Loucy (cell line): ENCODE measurements around the gene C7orf57.

Experiments
- CTCF ChIP-seq: fragments of 200-600 bp; sonication (generic); conservative IDR thresholded peaks from 2 replicates; pipeline ENCODE4 v1.5.1; 2014; ENCODE audit warnings: mild to moderate bottlenecking, antibody characterized with exemption, low read length
- EZH2phosphoT487 ChIP-seq: fragments of 200-600 bp; IDR thresholded peaks from 2 replicates; pipeline ENCODE4 v1.6.1; 2018; ENCODE audit warnings: antibody characterized with exemption, mild to moderate bottlenecking, moderate library complexity, borderline replicate concordance

DNA sequence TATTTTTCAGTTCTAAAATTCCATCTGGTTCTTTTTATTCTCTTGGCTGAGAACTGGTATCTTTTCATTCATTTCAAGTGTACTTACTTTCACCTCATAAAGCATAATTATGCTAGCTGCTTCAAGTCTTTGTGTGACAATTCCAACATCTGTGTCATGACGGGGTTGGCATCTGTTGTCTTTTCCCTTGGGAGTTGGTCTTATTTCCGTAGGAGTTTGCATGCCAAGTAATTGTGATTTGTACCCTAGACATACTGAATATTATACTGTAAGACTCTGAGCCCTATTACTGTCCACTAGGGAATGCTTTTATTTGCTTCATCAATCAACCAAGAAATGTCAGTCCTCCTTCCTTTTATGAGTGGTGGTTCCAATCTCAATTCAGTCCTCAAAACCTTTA lies 31.3 kb upstream of the C7orf57 start:
- TF ChIP-seq CTCF (no peak), EZH2phosphoT487 (no peak)
